Esophagus (tissue), 2 donors: ENCODE results near the gene MRPS2. TPM values are rescaled to one million over a fixed set of nuclear protein-coding genes. Genes with fewer than 3 reads are reported as not detected.

ENCODE experiments used
- H3K27ac ChIP-seq, 2 donors: one replicate each; pipeline ENCODE4 v1.5.1; 2013; ENCODE audit warnings: low read depth in 2 of 2, mild to moderate bottlenecking in 2 of 2, inconsistent platforms in 1 of 2, low read length in 1 of 2, moderate library complexity in 1 of 2
- H3K27me3 ChIP-seq, 2 donors: one replicate each; pipeline ENCODE4 v1.6.1; 2013; ENCODE audit warnings: low read length in 2 of 2, control low read depth in 1 of 2, mild to moderate bottlenecking in 1 of 2; ENCODE audit not compliant: insufficient read depth in 2 of 2, control insufficient read depth in 1 of 2
- H3K36me3 ChIP-seq, 2 donors: one replicate each; pipeline ENCODE4 v1.6.1; 2013; ENCODE audit warnings: low read length in 1 of 2; ENCODE audit not compliant: control insufficient read depth in 2 of 2, insufficient read depth in 2 of 2
- H3K4me1 ChIP-seq, 2 donors: one replicate each; pipeline ENCODE4 v1.6.1; 2013; ENCODE audit warnings: low read length in 1 of 2; ENCODE audit not compliant: control insufficient read depth in 2 of 2, insufficient read depth in 2 of 2
- H3K4me3 ChIP-seq, 2 donors: one replicate each; pipeline ENCODE4 v1.5.1; 2013; ENCODE audit warnings: low read length in 2 of 2, mild to moderate bottlenecking in 2 of 2, low read depth in 1 of 2, moderate library complexity in 1 of 2
- H3K9me3 ChIP-seq, 2 donors: one replicate each; pipeline ENCODE4 v1.6.1; 2013; ENCODE audit warnings: mild to moderate bottlenecking in 2 of 2, low read depth in 1 of 2, low read length in 1 of 2, moderate library complexity in 1 of 2; ENCODE audit not compliant: control insufficient read depth in 2 of 2, insufficient read depth in 1 of 2
- WGBS, 2 donors: extraction: QIAGEN DNeasy Blood & Tissue Kit; methylation state at CpG; one replicate each; pipeline ENCODE4 v1.1.7; 2013; 5-methylcytosine and 5-hydroxymethylcytosine counted together
- polyA plus RNA-seq, 2 donors: library from polyadenylated mRNA; stranded (reverse); fragments of 200-250 nt; gene quantifications; one replicate each; pipeline ENCODE4 v1.2.3, GENCODE V29; 2013
- donor health status: healthy with polysubstance abuse.
- donor health status: Bipolar disorder and iron deficiency.

Gene MRPS2
- polyA plus RNA-seq, 2 donors: 19.3 to 40.8 TPM

DNA sequence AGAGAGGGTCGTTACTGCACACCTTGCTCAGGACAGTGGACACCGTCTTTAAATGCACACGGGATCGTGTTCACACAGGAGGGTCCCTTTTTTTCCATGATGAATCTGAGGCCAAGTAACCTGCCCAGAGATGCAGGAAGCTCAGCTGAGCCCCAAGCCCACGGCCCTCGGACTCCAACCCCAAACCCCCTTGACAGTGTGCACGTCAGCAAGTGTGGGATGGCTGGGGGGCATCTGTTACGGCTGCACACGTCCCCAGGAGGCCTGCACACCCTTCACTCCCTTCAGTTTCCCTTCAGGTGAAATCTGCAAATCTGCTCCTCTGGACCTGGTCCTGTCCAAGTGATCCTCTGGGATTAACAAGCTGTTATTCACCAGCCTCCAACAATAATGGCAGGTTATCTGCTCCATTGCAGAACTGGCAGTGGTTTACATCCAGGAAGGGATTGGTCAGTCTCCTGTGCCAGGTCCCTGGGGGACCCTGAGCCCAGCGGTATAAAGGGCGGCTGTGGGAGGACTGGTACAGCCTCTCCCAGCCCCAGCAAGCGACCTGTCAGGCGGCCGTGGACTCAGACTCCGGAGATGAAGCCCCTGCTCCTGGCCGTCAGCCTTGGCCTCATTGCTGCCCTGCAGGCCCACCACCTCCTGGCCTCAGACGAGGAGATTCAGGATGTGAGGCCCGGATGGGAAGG is 20.6 kb downstream of the MRPS2 start, which contains the start of gene LCN1:
TSS of gene LCN1 (plus strand) at position 525 of the 692 bp plus-strand sequence. CDS start at position 583, 58 bp downstream.
- 79 to 83% methylated on average over 18 of the region's 18 CpGs for WGBS, 2 donors
- Histone ChIP-seq H3K27me3 (no peaks in the 10 kb centered on the region), H3K4me3 (no peak within 1 kb of the TSS), H3K36me3 (no peaks in the 10 kb centered on the region), H3K27ac (no peak within 1 kb of the TSS), H3K4me1 (no peaks in the 10 kb centered on the region), H3K9me3 (no peaks in the 10 kb centered on the region)

DNA sequence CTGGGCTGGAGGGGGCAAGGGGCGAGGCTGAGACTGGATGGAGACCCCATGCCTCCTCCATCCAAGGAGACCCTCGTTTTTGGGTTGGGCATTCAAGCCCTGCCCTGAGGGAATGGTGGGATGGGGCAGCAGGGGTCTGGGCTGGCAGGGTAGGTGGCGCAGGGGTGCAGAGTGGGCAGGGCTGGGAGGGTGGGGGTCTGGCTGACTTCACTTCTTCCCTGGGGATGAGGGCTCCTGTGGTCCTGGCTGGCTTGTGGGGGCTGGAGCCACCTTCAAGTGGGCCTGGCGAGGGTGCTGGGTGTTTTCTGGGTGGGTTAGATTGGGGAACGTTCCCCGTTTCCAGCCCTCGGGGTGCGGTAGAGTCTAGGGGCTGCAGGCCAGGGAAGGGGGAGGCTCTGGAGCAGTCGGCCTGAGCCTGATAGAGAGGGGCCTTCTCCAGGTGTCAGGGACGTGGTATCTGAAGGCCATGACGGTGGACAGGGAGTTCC is 21.2 kb downstream of the MRPS2 start:
- no peak overlapping the region for H3K4me3 ChIP-seq
- no peaks in the 10 kb centered on the region for H3K27me3 ChIP-seq
- H3K9me3 ChIP-seq: no peaks in the 10 kb centered on the region
- no peak overlapping the region for H3K27ac ChIP-seq
- no peaks in the 10 kb centered on the region for H3K36me3 ChIP-seq
- no peaks in the 10 kb centered on the region for H3K4me1 ChIP-seq
- WGBS, 2 donors: 83 to 85% methylated on average over 10 to 11 of the region's 11 CpGs

DNA sequence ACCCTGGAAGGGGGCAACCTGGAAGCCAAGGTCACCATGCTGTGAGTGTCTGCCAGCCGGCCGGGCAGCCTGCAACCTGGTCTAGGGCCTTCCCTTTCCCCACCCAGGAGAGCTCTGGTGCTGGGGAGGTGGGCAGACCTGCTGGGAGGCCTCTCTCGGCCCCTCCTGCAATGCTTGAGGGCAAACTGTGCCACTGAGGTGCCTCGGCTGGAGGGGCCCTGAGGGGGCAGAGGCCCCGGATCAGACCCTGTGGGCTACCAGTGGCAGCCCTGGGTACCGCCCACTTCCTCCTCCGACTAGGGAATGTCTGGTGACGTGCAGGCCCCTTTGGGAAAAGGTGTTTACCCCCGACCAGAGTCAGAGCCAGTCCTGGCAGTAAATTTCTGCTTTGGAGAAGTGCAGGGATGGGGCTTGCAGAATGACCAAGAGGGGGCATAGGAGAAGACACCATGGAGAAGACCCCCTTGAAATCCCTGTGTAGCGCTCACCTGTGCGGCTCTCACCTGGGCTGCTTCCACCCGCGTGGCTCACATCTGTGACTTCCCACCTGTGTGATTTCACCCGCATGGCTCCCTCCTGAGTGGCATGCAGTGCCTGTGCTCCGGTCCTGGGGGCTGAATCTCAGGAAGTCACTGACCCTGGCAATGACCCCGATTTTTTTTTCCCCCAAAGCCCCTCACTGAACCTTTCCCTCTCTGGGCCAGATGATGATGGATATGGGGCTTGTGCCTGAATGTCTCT is 21.8 kb downstream of the MRPS2 start:
- Histone ChIP-seq H3K27ac (no peak overlapping the region), H3K4me3 (no peak overlapping the region), H3K27me3 (no peaks in the 10 kb centered on the region), H3K4me1 (no peaks in the 10 kb centered on the region), H3K36me3 (no peaks in the 10 kb centered on the region), H3K9me3 (no peaks in the 10 kb centered on the region)
- 67 to 71% methylated on average over 14 to 16 of the region's 16 CpGs for WGBS, 2 donors

DNA sequence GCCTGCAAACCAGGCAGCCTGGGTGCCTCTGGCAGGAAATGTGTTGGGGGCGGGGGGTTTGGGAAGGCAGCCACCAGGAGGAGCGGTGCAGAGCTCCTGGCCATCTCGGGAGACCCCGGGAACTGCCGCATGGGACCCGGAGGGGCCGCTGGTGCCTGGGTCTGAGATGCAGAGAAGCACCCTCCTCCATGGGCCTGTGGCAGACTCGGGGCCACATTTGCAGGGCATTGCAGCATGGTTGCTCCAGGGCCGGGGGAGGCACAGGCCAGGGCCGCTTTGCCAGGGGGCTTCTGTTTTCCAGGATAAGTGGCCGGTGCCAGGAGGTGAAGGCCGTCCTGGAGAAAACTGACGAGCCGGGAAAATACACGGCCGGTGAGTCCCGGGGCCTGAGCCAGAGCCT is 22.4 kb downstream of the MRPS2 start:
- Histone ChIP-seq H3K27me3 (no peaks in the 10 kb centered on the region), H3K4me1 (no peaks in the 10 kb centered on the region), H3K4me3 (no peak overlapping the region), H3K27ac (no peak overlapping the region), H3K9me3 (no peaks in the 10 kb centered on the region), H3K36me3 (no peaks in the 10 kb centered on the region)
- WGBS, 2 donors: 59 to 71% methylated on average over 17 of the region's 17 CpGs

- 74 to 77% methylated on average over 21 of the region's 21 CpGs for WGBS, 2 donors
- no peaks in the 10 kb centered on the region for H3K36me3 ChIP-seq
- no peak overlapping the region for H3K27ac ChIP-seq
- H3K4me3 ChIP-seq: no peak overlapping the region
- no peaks in the 10 kb centered on the region for H3K9me3 ChIP-seq
- no peaks in the 10 kb centered on the region for H3K4me1 ChIP-seq
- no peaks in the 10 kb centered on the region for H3K27me3 ChIP-seq
These were observed 23.1 kb downstream of the MRPS2 start for GRCh38 chr9:135523521-135524129.

GRCh38 chr9:135524130-135524861 is 23.8 kb downstream of the MRPS2 start:
- Histone ChIP-seq H3K4me3 (no peak overlapping the region), H3K4me1 (no peaks in the 10 kb centered on the region), H3K36me3 (no peaks in the 10 kb centered on the region), H3K27ac (no peak overlapping the region), H3K27me3 (no peaks in the 10 kb centered on the region), H3K9me3 (no peaks in the 10 kb centered on the region)
- WGBS, 2 donors: 62 to 67% methylated on average over 27 of the region's 27 CpGs

DNA sequence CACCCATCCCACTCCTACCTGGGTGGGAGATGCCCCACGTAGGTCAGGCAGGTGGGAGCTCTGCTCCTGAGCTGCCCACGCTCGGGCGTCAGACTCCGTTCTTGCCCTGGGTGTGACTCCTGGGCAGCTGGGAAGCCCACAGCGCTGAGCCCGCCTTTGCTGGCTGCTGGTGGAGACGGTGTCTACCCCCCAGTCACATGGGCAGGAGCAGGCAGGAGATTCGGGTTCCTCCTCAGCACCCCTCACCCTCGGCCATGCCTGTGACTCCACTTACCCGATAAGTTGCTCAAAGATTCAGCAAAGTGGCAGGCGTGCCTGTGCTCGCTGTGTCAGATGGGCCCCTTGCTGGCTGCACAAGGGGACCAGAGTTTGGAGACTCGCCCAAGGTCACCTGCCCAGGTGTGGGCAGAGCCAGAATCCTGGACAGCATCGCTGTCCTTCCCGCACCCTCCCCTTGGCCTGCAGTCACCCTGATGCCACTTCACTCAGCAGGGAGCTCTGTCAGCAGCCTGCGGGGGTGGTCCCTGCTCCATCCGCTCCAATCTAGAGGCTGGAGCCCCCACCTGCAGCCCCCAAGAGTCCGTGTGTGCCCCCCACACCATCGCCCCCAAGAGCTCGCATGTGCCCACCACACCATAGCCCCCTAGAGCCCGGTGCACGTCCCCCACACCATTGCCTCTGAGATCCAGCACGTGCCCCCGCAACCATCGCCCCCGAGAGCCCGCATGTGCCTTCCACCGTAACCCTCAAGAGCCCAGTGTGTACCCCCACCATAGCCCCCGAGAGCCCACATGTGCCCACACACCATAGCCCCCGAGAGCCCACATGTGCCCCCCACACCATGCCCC is 25.0 kb downstream of the MRPS2 start:
- Histone ChIP-seq H3K27ac (no peak overlapping the region), H3K36me3 (no peaks in the 10 kb centered on the region), H3K4me3 (no peak overlapping the region), H3K27me3 (no peaks in the 10 kb centered on the region), H3K9me3 (no peaks in the 10 kb centered on the region), H3K4me1 (no peaks in the 10 kb centered on the region)
- WGBS, 2 donors: 80 to 81% methylated on average over 31 of the region's 31 CpGs

DNA sequence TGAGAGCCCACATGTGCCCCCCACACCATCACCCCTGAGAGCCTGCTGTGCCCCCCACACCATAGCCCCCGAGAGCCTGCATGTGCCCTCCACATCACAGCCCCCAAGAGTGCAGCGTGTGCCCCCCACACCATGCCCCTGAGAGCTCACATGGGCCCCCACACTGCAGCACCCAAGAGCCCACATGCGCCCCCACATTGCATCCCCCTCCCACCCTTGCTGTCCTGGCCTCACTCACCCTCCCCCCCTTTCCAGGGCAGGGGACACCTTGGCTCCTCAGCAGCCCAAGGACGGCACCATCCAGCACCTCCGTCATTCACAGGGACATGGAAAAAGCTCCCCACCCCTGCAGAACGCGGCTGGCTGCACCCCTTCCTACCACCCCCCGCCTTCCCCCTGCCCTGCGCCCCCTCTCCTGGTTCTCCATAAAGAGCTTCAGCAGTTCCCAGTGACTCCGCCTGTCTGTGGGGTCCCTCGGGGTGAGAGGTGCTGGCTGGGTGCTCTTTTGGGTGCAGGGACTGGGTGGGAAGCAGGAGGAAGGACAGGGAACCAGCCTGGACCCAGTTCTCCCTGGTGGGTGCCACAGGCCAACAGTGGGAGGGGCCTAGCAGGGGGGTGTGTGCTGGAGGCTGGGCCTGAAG is 25.7 kb downstream of the MRPS2 start:
- Histone ChIP-seq H3K27ac (no peak overlapping the region), H3K9me3 (no peaks in the 10 kb centered on the region), H3K4me1 (no peaks in the 10 kb centered on the region), H3K36me3 (no peaks in the 10 kb centered on the region), H3K4me3 (no peak overlapping the region), H3K27me3 (no peaks in the 10 kb centered on the region)
- 72 to 74% methylated on average over 10 to 11 of the region's 11 CpGs for whole genome bisulfite sequencing, 2 donors
